Muscle layer of duodenum (tissue), 2 donors: ENCODE data around the gene MNT.
A peak's percentile ranks its signal among the peaks of the same experiment; 100 is the strongest.

Experiments
- H3K27ac ChIP-seq: one replicate; pipeline ENCODE4 v1.7.0; 2013; ENCODE audit warnings: mild to moderate bottlenecking, low read length
- H3K27me3 ChIP-seq: one replicate; pipeline ENCODE4 v1.7.0; 2013; ENCODE audit warnings: low read depth, mild to moderate bottlenecking, control low read depth, low read length
- H3K36me3 ChIP-seq, 2 donors: one replicate each; pipeline ENCODE4 v1.7.0; 2013; ENCODE audit warnings: low read length in 2 of 2, control low read depth in 1 of 2, mild to moderate bottlenecking in 1 of 2; ENCODE audit not compliant: insufficient read depth in 2 of 2, control insufficient read depth in 1 of 2
- H3K4me1 ChIP-seq, 2 donors: one replicate each; pipeline ENCODE4 v1.7.0; 2013; ENCODE audit warnings: low read length in 2 of 2, mild to moderate bottlenecking in 2 of 2, control low read depth in 1 of 2, moderate library complexity in 1 of 2; ENCODE audit not compliant: insufficient read depth in 2 of 2, control insufficient read depth in 1 of 2
- H3K4me3 ChIP-seq, 2 donors: one replicate each; pipeline ENCODE4 v1.7.0; 2013; ENCODE audit warnings: low read length in 2 of 2, low read depth in 1 of 2, mild to moderate bottlenecking in 1 of 2
- H3K9me3 ChIP-seq, 2 donors: one replicate each; pipeline ENCODE4 v1.7.0; 2013; ENCODE audit warnings: low read length in 2 of 2, control low read depth in 1 of 2, mild to moderate bottlenecking in 1 of 2; ENCODE audit not compliant: control insufficient read depth in 1 of 2
- donor health status: healthy.

MNT gene

GRCh38 chr17:2365132-2365531 is 35.7 kb downstream of the MNT start:
- H3K4me1 ChIP-seq, result peaks cover 0 to 23% of the 10 kb centered on the region in 2 donors
- no peak overlapping the region for H3K27ac ChIP-seq
- no peaks in the 10 kb centered on the region for H3K9me3 ChIP-seq
- peaks cover 14 to 47% of the 10 kb centered on the region in 2 donors for H3K36me3 ChIP-seq
- no peaks in the 10 kb centered on the region for H3K27me3 ChIP-seq
- no peak overlapping the region for H3K4me3 ChIP-seq

- Histone ChIP-seq H3K27ac (no peak overlapping the region), H3K36me3 (peaks cover 14 to 47% of the 10 kb centered on the region in 2 donors), H3K27me3 (no peaks in the 10 kb centered on the region), H3K9me3 (no peaks in the 10 kb centered on the region), H3K4me1 (peaks cover 0 to 22% of the 10 kb centered on the region in 2 donors), H3K4me3 (no peak overlapping the region)
These were observed 36.1 kb downstream of the MNT start for GRCh38 chr17:2364763-2365116.

GRCh38 chr17:2363851-2364762 is 36.8 kb downstream of the MNT start:
- Histone ChIP-seq H3K9me3 (no peaks in the 10 kb centered on the region), H3K27ac (no peak overlapping the region), H3K4me3 (peak overlapping the region in 1 of 2 donors; percentile 14), H3K36me3 (peaks cover 14 to 47% of the 10 kb centered on the region in 2 donors), H3K27me3 (no peaks in the 10 kb centered on the region), H3K4me1 (peaks cover 0 to 22% of the 10 kb centered on the region in 2 donors)

- Histone ChIP-seq H3K27ac (no peak overlapping the region), H3K4me1 (peaks cover 0 to 20% of the 10 kb centered on the region in 2 donors), H3K36me3 (peaks cover 14 to 47% of the 10 kb centered on the region in 2 donors), H3K27me3 (no peaks in the 10 kb centered on the region), H3K9me3 (no peaks in the 10 kb centered on the region), H3K4me3 (no peak overlapping the region)
These were observed 37.5 kb downstream of the MNT start for GRCh38 chr17:2363318-2363717.

GRCh38 chr17:2362881-2363280 is 38.0 kb downstream of the MNT start:
- H3K36me3 ChIP-seq, result peaks cover 14 to 44% of the 10 kb centered on the region in 2 donors
- no peak overlapping the region for H3K27ac ChIP-seq
- no peaks in the 10 kb centered on the region for H3K9me3 ChIP-seq
- H3K4me1 ChIP-seq, result peaks cover 0 to 20% of the 10 kb centered on the region in 2 donors
- no peak overlapping the region for H3K4me3 ChIP-seq
- no peaks in the 10 kb centered on the region for H3K27me3 ChIP-seq

- Histone ChIP-seq H3K9me3 (no peaks in the 10 kb centered on the region), H3K27me3 (no peaks in the 10 kb centered on the region), H3K27ac (no peak overlapping the region), H3K4me1 (peaks cover 0 to 20% of the 10 kb centered on the region in 2 donors), H3K4me3 (no peak overlapping the region), H3K36me3 (peaks cover 14 to 40% of the 10 kb centered on the region in 2 donors)
These were observed 38.4 kb downstream of the MNT start for GRCh38 chr17:2362416-2362815.

- Histone ChIP-seq H3K36me3 (peaks cover 15 to 40% of the 10 kb centered on the region in 2 donors), H3K4me3 (no peak overlapping the region), H3K9me3 (no peaks in the 10 kb centered on the region), H3K27ac (no peak overlapping the region), H3K27me3 (no peaks in the 10 kb centered on the region), H3K4me1 (peaks cover 0 to 20% of the 10 kb centered on the region in 2 donors)
These were observed 38.8 kb downstream of the MNT start for GRCh38 chr17:2362016-2362415.

GRCh38 chr17:2361010-2361760 is 39.7 kb downstream of the MNT start:
- no peak overlapping the region for H3K27ac ChIP-seq
- H3K27me3 ChIP-seq, result no peaks in the 10 kb centered on the region
- peaks cover 0 to 20% of the 10 kb centered on the region in 2 donors for H3K4me1 ChIP-seq
- H3K4me3 ChIP-seq, result no peak overlapping the region
- peaks cover 13 to 37% of the 10 kb centered on the region in 2 donors for H3K36me3 ChIP-seq
- H3K9me3 ChIP-seq, result no peaks in the 10 kb centered on the region

- Histone ChIP-seq H3K4me3 (no peak overlapping the region), H3K9me3 (no peaks in the 10 kb centered on the region), H3K27ac (no peak overlapping the region), H3K4me1 (peaks cover 0 to 10% of the 10 kb centered on the region in 2 donors), H3K27me3 (no peaks in the 10 kb centered on the region), H3K36me3 (peaks cover 3 to 9% of the 10 kb centered on the region in 2 donors)
These were observed 42.9 kb downstream of the MNT start for GRCh38 chr17:2357931-2358434.

- H3K4me1 ChIP-seq, result peaks cover 0 to 10% of the 10 kb centered on the region in 2 donors
- H3K27ac ChIP-seq, result no peak overlapping the region
- no peaks in the 10 kb centered on the region for H3K9me3 ChIP-seq
- H3K36me3 ChIP-seq, result peaks cover 3 to 4% of the 10 kb centered on the region in 2 donors
- no peaks in the 10 kb centered on the region for H3K27me3 ChIP-seq
- no peak overlapping the region for H3K4me3 ChIP-seq
These were observed 43.6 kb downstream of the MNT start for GRCh38 chr17:2357237-2357636.

- Histone ChIP-seq H3K27me3 (no peaks in the 10 kb centered on the region), H3K9me3 (no peaks in the 10 kb centered on the region), H3K4me1 (peaks cover 0 to 6% of the 10 kb centered on the region in 2 donors), H3K4me3 (no peak overlapping the region), H3K27ac (no peak overlapping the region), H3K36me3 (peaks cover 3% of the 10 kb centered on the region in 2 donors)
These were observed 46.5 kb downstream of the MNT start for GRCh38 chr17:2354311-2354710.
